NB4 (cell line): ENCODE data around the gene ABTB2.

Experiments used
- MYC ChIP-seq: IDR thresholded peaks from 2 replicates; pipeline ENCODE4 v1.6.1; 2011; ENCODE audit warnings: low read depth, low read length
- POLR2A ChIP-seq: IDR thresholded peaks from 2 replicates; pipeline ENCODE4 v1.6.1; 2011; ENCODE audit warnings: mild to moderate bottlenecking; ENCODE audit not compliant: insufficient read length; ENCODE audit errors: extremely low read depth
- TF ChIP-seq, protein P1 (sequence below): IDR thresholded peaks from one replicate; pipeline ENCODE4 v1.5.1; 2012; ENCODE audit warnings: low read depth, low read length

DNA sequence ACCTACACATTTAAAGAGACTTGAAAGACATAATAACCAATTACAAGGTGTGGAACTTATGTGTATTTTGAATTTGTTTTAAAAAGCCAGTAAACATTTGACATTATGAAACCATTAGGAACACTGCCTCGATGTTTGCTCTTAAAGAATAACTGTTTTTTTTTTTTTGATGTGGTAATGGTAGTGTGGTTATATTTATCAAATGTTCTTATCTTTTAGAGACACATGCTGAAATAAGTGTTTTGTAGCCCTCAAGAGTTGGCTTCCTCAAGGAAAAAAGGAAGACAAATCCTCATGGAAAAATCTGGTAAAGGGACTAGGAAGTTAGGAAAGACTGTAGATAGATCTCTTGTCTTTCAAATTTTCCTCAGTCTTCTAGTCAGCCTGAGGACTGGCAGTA lies 2.2 kb upstream of the ABTB2 start:
- TF ChIP-seq, protein P1, sequence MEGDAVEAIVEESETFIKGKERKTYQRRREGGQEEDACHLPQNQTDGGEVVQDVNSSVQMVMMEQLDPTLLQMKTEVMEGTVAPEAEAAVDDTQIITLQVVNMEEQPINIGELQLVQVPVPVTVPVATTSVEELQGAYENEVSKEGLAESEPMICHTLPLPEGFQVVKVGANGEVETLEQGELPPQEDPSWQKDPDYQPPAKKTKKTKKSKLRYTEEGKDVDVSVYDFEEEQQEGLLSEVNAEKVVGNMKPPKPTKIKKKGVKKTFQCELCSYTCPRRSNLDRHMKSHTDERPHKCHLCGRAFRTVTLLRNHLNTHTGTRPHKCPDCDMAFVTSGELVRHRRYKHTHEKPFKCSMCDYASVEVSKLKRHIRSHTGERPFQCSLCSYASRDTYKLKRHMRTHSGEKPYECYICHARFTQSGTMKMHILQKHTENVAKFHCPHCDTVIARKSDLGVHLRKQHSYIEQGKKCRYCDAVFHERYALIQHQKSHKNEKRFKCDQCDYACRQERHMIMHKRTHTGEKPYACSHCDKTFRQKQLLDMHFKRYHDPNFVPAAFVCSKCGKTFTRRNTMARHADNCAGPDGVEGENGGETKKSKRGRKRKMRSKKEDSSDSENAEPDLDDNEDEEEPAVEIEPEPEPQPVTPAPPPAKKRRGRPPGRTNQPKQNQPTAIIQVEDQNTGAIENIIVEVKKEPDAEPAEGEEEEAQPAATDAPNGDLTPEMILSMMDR = no peak
- TF ChIP-seq POLR2A (no peak), MYC (no peak)
